Stimulated activated CD8-positive, alpha-beta memory T cell treated with anti-CD3 and anti-CD28 coated beads, Interleukin-15, amount 100 ng/mL, for 24 hours (primary cell): ENCODE measurements around the gene SH3BP5.

Experiments
- DNase-seq: peaks from one replicate; pipeline ENCODE4 v3.0.0-alpha.2; 2020; ENCODE audit warnings: low read depth

Gene SH3BP5

DNA sequence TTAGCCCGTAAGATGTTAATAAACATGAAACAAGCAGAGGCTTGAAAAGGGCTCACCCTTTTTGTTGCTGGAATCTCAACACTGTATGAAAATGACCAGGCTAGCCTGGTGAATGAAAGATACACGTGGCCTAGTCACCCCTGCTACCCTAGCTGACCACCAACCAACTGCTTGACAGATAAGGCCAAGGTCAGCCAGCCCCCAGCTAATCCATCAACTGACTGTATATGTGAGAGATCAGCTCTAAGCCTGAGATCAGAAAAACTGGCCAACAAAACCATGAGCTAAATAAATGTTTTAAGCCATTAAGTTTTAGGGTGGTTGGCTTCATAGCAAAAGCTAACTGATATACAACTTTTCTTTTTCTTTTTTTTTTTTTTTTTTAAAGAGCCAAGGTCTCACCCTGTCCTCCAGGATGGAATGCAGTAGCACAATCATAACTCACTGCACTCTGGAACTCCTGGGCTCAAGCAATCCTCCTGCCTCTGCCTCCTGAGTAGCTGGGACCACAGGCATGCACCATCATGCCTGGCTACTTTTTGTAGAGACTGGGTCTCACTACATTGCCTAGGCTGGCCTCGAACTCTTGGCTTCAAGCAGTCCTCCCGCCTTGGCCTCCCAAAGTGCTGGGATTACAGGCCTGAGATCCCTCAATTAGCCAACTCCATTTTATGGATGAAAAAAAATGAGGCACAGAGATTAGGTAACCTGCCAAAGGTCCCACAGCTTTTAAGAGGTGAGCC lies 34.6 kb downstream of the SH3BP5 start:
- DNase-seq, result no peak

DNA sequence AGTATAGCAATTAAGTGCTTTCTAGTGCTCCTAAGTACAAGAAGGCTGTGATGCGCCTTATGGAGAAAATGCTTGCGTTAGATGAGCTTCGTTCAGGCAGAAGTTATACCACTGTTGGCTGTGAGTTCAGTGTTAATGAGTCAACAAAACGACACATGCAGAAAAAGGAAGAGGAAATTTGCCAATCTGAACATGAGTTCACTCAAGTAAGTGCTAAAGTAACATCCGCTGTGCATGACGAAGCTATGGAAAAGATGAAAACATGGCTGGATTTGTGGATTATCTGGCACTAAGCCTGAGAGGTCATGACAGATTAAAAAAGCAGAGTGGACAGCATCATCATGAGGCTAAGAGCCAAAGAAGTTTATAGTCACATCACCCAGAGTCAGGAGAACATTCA lies 36.9 kb downstream of the SH3BP5 start:
- no peak for DNase-seq

DNA sequence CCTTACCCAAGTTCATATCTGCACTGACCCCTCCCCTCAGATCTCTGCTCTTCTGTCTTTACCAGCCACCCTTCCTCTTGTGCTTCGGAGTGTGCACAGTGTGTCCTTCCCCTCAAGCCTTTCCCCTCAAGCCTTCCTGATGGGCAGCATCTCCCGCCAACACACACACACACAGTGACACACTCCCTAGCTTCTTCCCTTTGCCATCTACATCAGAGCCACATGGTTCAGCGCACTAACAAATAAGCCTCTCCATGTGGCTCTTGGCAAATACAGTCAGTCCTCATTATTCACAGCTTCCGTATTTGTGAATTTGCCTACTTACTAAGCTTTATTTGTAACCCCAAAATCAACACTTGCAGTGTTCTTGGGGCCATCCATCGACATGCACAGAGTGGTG lies 37.5 kb downstream of the SH3BP5 start:
- DNase-seq, result no peak

DNA sequence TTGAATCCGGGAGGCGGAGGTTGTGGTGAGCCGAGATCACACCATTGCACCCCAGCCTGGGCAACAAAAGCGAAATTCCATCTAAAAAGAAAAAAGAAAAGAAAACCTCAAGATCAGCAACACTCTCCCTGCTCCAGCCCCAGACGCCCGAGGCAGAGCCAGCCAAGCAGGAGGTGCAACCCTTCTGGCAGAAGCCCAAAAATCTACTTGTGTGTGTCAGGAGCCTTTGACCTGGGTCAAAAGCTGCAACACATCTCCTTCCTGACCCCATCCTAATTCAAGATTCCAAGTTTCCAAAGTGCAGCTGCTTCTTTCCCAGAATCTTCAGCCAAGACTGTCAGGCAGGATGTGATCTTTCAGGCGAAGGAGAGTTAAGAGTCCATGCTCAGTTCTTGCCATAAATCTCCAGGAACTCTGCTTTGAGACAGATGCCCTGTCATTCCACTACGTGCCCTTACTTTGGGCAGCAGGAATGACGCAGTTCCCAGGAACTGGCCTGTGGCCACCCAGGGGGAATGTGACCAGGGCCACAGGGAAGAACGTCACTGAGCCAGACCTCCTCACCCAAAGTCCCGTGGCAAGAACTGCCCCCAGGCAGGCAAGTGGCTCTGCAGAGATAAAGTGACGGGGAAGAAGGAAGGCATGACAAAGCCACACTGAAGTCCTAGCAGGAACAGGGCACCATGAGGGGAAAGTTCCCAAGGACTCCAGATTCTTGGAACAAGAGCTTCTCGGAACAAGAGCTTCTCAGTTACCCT lies 39.4 kb downstream of the SH3BP5 start:
- DNase-seq, result no peak

DNA sequence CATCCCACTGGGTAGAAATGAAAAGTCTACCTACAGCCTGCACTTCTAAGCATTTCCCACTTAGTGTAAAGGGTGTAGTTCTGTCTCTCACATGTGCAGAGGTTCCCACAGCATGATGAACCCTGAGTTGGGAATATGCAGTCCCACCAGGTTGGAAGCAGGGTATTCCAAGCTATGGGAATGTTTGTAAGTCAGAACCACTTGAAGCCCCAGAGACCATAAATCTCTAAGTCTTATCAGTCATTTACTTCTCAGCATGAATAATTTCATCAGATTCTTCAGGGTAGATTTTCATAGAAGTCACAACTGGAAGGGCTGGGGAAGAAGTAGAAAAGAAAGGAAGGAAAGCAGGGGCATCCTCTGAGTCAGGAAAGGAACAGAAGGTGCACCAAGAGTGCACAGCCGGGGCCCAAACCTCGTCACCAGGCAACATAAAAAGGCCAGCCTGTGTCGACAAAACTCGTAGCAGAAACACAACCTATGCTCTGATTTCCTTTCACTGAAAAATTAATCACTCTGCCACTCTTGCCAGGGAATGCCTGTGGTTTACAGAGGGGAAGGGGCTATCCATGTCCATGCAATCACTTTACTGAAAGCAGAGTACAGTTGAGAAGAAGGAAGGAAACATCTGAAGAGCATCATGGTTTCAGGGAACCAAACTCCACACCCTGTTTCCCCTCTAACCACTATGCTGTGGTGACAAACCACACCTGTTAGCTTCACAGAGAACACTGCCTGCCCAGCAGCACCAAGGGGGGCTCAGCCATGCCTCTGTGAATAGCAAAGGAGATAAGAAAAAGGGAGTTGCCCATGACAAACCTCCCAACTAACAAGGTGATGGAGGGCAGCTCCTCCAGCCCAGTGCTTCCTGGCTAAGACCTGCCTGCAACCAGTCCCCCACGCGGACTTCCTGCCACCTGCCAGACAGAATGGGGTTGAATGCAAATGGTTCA lies 40.5 kb downstream of the SH3BP5 start:
- DNase-seq, result no peak

DNA sequence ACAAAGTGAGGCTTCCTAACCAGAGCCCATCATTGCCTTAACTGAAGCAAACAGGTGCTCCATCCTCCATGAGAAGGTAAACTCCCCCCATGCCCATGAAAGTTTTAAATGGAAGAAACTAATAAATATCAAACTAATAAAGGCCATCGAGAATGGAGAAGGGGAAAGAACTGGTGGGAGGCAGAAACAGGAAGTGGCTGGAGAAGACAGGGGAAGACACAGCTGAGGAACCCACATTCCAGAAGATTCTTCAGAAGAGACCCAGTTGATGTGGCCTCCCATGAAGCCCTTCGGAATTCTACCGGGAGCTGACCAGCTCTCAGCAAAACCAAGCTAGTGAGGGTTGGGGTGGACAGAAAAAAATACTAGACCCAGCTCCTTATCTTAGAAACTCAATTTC lies 41.6 kb downstream of the SH3BP5 start:
- no peak for DNase-seq

DNA sequence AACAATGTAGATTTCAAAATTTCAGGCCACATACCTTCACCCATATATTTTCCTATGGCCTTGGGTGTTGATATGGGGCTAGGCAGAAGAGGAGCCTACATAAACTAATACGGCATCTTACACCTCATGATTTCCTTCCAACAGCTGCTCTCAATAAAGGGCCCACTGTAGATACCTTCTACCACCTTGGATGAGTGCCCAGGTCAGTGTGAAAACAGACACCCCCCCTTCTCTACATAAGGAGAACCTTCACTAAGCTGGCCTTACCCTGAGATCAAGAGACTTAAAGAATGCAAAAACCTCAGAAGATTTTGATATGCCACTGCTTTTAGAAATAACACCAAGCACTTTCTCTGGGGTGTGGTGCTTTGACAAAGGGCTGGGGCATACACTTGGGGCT lies 42.7 kb downstream of the SH3BP5 start:
- no peak for DNase-seq

DNA sequence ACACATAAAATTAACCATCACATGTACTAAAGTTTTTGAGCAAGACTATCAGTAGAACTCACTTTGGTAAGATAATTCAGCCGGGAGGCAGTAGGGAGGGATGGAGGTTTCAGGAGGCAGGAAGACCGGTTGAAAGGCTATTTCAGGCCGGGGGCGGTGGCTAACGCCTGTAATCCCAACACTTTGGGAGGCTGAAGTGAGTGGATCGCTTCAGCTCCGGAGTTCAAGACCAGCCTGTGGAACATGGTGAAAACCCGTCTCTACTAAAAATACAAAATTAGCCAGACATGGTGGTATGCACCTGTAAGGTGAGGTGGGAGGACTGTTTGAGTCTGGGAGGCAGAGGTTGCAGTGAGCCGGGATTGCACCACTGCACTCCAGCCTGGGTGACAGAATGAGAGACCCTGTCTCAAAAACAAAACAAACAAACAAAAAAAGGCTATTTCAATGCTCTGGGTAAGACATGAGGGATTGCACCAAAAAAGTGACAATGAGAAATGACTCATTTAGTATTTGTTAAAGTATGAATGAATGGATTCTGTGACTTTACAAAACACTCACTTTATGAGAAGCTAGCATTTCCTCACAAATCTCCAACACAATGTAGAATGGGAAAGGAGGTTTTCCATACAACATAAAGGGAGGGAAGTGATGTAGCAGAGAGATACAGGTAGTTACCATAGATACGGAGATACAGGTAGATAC lies 43.9 kb downstream of the SH3BP5 start:
- DNase-seq, result no peak

DNA sequence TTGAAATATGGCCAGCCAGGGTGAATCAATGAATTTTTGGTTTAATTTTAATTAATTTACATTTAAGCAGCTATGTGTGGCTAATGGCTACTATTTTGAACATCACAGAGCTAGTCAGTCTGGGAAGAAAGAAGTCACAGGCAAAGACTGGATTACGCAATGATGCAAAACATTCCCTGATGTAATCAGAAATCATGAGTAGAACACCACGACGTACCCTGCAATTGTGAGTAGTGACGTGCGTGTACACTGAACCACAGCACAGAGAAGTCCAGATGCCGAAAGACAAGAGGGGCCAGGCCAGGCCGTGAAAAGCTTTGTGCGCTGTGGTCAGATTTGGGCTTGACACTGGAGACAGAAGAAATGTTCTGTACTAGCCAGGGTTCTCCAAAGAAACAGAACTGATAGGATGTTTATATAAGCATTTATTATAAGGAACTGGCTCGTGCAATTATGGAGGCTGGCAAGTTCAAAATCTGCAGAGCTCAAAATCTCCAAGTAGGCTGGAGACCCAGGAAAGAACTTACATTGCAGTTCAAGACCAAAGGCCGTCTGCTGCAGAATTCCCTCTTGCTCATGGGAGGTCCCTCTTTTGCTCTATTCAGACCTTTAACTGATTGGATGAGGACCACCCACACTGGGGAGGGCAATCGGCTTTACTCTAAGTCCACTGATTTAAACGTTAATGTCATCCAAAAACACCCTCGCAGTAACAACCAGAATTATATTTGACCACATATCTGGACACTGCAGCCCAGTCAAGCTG lies 44.6 kb downstream of the SH3BP5 start:
- DNase-seq, result no peak

DNA sequence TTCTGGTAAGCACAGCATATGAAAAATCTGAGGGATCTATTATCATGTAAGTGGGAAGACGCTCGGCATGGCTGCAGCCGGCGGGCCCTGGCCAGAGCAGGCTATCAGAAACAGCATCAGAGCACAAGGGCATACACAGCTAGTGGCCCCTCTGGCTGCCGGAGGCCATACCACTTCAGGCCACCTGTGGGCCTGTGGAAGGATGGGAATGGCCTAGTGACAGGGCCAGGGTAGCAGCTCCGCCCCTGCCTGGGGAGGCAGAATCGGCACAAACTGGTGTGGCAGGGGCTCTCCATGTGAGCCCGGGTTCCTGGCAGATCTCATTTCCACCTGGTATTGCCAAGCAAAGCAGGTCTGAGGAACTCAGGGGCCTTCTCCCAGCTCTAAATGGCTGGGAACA lies 46.4 kb downstream of the SH3BP5 start:
- no peak for DNase-seq

DNA sequence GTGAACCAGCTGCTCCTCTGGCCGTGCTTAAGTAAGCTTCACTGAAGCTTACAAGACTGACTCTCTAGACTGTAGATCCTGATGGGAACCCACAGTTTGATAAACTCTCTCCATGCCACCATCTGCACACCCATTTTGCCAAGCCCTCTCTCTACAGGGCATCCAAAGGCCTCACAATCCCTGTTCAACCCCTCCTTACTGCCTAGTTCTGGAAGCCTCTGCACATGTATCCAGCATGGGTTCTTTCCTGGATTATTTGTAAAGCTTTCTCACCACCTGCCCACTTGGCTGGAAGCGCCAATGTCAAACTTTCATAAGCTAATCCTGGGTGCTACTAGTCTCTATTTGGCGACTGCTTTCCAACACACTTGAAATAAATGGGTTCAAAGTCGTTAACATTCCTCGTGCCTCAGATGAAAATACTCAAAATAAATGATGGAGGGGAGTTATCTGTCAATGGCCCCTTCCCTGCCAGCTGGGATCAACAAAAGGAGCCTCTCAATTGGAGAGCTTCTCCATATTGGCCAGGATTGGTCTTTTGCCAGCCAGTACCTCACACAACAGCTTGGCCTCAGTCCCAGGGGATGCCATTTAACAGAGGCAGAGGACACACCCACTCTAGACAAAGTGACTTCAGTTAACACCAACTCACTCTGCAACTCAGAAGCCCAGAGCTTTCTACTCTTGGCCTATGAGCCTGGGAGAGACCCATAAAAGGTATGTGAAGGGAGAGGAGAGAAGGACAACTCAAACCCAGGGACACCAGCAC lies 48.1 kb downstream of the SH3BP5 start:
- DNase-seq, result no peak

DNA sequence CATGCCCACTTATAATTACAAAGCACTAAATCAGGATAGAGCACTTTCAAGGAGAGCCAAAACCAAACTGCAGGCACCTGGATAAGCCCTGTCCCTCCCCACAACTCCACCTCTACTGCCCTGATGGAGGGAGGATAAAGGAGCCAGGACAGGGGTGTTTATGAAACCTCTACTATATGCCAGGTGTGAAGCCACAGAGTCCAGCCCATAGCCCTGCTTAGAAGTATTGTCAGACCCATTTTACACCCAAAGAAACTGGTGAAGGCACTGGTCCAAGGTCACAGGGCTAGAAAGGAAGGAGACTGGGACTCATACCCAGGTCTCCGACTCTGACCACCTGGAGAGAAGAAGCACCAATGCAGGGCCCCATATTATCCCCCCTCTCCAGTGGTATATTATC lies 48.7 kb downstream of the SH3BP5 start:
- no peak for DNase-seq

DNA sequence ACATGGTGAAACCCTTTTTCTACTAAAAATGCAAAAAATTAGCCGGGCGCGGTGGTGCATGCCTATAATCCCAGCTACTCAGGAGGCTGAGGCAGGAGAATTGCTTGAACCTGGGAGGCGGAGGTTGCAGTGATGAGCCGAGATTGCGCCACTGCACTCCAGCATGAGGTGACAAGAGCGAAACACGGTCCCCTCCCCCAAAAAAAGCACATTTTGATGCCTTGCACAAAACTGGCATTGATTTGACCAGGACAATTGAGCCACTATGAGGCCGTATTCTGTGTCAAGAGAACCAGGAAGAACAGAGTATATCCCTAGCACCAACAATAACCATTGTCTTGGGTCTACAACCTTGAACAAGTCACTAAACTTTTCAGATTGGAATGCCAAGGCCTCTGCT lies 50.6 kb downstream of the SH3BP5 start:
- no peak for DNase-seq

DNA sequence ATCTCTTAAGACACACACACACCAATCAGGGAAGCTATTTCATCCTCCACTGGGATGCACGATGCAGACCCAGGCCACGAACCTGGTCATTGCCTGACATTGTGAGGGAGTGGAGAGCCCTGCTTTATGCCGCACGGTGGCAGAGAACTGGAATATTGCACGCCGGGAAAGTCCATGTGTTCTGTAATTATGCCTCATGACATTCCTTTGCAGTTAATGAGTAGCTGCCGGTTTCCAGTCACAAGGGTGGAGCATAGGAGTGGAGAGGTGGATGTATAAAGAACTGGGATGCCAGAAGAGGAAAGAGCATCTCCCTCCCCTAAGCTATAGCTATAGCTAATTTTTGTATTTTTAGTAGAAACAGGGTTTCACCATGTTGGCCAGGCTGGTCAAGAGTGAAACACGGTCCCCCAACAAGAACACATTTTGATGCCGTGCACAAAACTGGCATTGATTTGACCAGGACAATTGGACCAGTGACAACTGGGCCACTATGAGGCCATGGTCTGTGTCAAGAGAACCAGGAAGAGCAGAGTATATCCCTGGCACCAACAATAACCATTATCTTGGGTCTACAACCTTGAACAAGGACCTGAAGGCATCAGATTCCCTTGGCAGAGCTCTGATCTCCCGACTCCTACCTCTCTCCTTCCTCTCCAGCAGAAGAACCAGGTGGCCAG lies 51.4 kb downstream of the SH3BP5 start:
- DNase-seq, result no peak

DNA sequence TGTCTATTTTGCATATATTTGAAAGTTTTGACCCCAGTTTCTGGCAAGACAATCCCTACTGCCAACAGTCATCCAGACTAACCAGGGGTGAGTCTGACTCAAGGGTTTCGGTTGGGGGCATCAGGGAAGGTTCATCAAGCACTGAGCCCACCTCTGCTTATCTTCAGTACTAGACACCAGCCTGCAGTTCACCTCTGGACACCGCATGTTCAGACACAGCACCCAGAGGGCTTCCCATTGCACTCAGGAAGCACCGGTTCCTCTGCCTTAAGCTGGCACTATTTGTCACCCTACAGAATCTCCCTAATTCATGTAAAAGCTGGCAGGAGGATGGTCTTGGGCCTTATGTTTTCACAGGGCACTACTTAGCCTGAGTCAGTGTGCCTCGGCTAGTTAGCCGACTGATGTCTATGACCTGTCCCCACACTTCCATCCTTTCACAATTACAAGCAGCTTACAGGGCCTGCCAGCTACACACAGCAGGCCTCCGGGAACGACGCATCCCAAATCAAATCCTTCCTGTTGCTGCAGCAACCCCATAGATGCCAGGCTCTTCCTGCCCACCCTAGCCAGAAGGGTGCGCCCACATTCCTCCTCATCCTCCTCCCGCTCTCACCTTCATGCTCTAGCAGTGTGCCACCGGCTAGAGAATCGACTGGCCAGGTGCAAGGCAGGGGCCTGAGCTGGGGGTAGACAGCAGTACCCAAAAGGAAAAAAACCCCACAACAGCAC lies 52.5 kb downstream of the SH3BP5 start:
- DNase-seq, result no peak

DNA sequence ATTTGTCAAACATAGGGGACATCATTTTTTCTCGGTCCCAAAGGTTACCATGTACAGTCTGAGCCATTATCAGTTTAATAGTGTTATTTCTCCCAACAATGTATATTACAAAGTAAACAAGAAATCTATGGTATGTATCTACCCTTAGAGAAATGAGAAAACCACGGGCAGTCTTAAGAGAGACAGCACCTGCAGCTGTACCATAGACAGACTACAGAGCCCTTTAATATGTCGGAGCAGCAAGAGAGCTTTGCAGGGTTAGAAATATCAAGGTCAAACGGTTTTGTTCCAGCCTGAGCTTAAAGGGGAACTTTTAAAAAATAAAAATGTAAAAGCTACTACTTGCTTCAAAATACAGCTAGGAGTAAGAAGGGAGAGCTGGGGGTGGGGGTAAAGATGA lies 53.2 kb downstream of the SH3BP5 start:
- no peak for DNase-seq

DNA sequence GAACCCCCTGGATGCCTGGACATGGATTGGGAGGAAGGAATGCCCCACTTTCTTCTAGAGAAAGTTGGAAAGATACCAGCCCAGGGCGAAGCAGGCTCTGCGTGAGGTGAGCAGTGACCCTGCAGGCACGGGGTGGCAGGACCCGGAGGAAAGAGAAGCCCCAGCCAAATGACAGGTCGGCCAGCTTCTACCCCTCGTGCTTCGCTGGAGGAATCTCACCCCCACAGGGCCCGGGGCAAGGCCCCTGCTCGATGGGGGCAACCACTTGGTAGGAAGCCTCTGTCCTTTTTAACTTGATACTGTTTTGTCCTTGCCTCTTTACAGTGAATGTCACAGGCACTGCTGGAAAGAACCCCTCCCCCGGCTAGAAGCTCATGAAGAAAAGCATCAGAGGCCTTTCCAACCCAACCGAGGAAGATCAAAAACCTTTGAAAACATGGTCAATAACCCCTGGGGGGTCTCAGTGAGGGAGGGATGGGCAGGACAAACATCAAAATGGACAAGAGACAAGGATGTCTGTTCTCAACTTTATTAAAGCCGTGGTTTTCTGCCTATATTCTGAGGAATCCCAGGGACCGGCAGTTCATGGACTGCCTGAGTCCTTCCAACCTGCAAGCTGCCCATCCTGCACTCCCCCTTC lies 54.4 kb downstream of the SH3BP5 start:
- DNase-seq, result no peak

DNA sequence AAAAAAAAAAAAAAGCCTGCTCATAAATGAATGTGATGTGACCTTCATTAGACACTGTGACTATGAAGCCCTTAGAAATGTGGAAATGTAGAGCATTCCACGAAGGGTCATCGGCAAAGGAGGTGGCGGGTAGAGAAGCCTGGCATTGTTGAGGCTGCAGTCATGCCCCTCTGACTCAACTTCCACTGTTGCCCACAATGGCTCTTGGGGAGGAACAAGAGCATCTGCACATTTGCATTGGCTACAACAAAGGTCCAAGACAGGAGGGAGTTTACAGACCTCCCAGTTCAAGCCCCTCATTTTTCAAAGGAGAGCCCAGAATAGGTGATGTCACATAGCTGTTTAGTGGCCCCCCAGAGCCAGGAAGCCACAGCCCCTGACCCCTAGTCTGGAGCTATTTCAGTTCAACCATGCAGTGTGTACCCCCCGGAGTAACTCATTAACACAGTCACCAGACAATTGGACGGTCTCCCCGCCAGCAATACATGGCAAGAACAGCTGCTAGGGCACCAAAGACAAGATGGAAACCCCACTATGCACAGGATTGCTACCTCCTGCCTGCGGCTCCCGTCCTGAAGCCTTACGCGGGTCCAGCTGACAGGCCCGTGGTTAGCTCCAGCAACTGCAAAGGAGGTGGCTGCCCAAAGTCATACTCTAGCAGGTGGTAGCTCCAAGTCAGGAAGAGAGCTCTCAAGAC lies 56.2 kb downstream of the SH3BP5 start:
- DNase-seq, result no peak
